Gastroesophageal sphincter (tissue), 4 donors: ENCODE results near the gene CHRM1. TPM values are rescaled to one million over a fixed set of nuclear protein-coding genes. Genes with fewer than 3 reads are reported as not detected.

Experiments used
- ATAC-seq: fragments of 150-250 bp; one replicate; pipeline ENCODE4 v1.9.1; 2016; ENCODE audit warnings: mild to moderate bottlenecking, moderate library complexity
- H3K27ac ChIP-seq, 4 donors: fragments of 200-600 bp; sonication (generic) in 3 of 4; 1 replicate in 3 of 4; 2 replicates in 1 of 4; pipeline ENCODE4 v1.5.1; 2016 to 2019
- H3K27me3 ChIP-seq: fragments of 200-600 bp; sonication (generic); one replicate; pipeline ENCODE4 v1.5.1; 2019
- H3K36me3 ChIP-seq, 2 donors: fragments of 200-600 bp; sonication (generic); one replicate each; pipeline ENCODE4 v1.5.1; 2019; ENCODE audit warnings: control low read depth in 1 of 2
- H3K4me1 ChIP-seq, 3 donors: fragments of 200-600 bp; sonication (generic); 1 replicate in 2 of 3; 2 replicates in 1 of 3; pipeline ENCODE4 v1.5.1; 2016 to 2019; ENCODE audit warnings: control low read depth in 2 of 3
- H3K4me3 ChIP-seq, 2 donors: fragments of 200-600 bp; sonication (generic); one replicate each; pipeline ENCODE4 v1.5.1; 2019; ENCODE audit warnings: mild to moderate bottlenecking in 1 of 2, moderate library complexity in 1 of 2
- H3K9me3 ChIP-seq, 3 donors: fragments of 200-600 bp; sonication (generic); one replicate each; pipeline ENCODE4 v1.5.1; 2017 to 2019; ENCODE audit warnings: control low read depth in 2 of 3
- CTCF ChIP-seq, 4 experiments: fragments of 200-600 bp in 2 of 4; fragments of 450-650 bp in 2 of 4; sonication (generic) in 1 of 4; IDR thresholded peaks; one replicate each; pipeline ENCODE4 v1.5.1; 2017 to 2019; ENCODE audit warnings: antibody characterized with exemption in 4 of 4, mild to moderate bottlenecking in 2 of 4, moderate library complexity in 2 of 4
- EP300 ChIP-seq: sonication (generic); formaldehyde crosslinking; IDR thresholded peaks from one replicate; pipeline ENCODE4 v1.6.1; 2017; ENCODE audit warnings: antibody characterized with exemption, mild to moderate bottlenecking
- POLR2A ChIP-seq, 2 donors: fragments of 450-650 bp; IDR thresholded peaks; one replicate each; pipeline ENCODE4 v1.6.1; 2017; ENCODE audit warnings: antibody characterized with exemption in 2 of 2, mild to moderate bottlenecking in 2 of 2, moderate library complexity in 1 of 2
- POLR2AphosphoS5 ChIP-seq: sonication (generic); formaldehyde crosslinking; IDR thresholded peaks from one replicate; pipeline ENCODE4 v1.6.1; 2017; ENCODE audit warnings: antibody characterized with exemption
- WGBS, 2 donors: methylation state at CpG; one replicate each; pipeline ENCODE4 v1.1.5; 2018; ENCODE audit warnings: low coverage in 1 of 2; 5-methylcytosine and 5-hydroxymethylcytosine counted together
- total RNA-seq, 4 donors: library from RNA; depleted of rRNA; stranded (reverse); fragments of >200 nt; gene quantifications; one replicate each; pipeline ENCODE4 v1.1.0, GENCODE V29; 2016

CHRM1 gene
- total RNA-seq, 4 donors from 2014 or later = 0.16 to 0.89 (median 0.27) TPM; not detected in 1

GRCh38 chr11:62919476-62919875 is 1.7 kb downstream of the CHRM1 start:
- H3K27ac ChIP-seq = no peak overlapping the region
- H3K4me3 ChIP-seq = no peak overlapping the region
- TF ChIP-seq POLR2AphosphoS5 (no peak), POLR2A (IDR thresholded peaks at IDR 0.05) (no peak), EP300 (no peak), CTCF (IDR thresholded peaks at IDR 0.05) (no peak)
- no peaks in the 10 kb centered on the region for H3K9me3 ChIP-seq
- WGBS, 2 donors = 84 to 91% methylated on average over 7 of the region's 10 CpGs
- ATAC-seq = no peak
- H3K36me3 ChIP-seq = no peaks in the 10 kb centered on the region
- H3K4me1 ChIP-seq = peaks cover 0 to 33% (median 6%) of the 10 kb centered on the region in 3 donors
- peaks cover 42% of the 10 kb centered on the region for H3K27me3 ChIP-seq

- H3K27ac ChIP-seq = no peak overlapping the region
- ATAC-seq = no peak
These were observed 2.6 kb downstream of the CHRM1 start for GRCh38 chr11:62918531-62918930.

GRCh38 chr11:62917906-62918502 is 3.2 kb downstream of the CHRM1 start:
- no peak for TF ChIP-seq POLR2AphosphoS5
- TF ChIP-seq CTCF (IDR thresholded peaks at IDR 0.05) = no peak
- no peak for TF ChIP-seq POLR2A (IDR thresholded peaks at IDR 0.05)
- no peak for TF ChIP-seq EP300
- no peak for ATAC-seq
- H3K4me1 ChIP-seq = peaks cover 0 to 20% (median 0%) of the 10 kb centered on the region in 3 donors

More at GRCh38 chr11:62918531-62918930, 2.6 kb downstream of the CHRM1 start:
- 36 to 68% methylated on average over 3 of the region's 5 CpGs for WGBS, 2 donors
- Histone ChIP-seq H3K4me1 (peaks cover 0 to 26% (median 1%) of the 10 kb centered on the region in 3 donors), H3K27me3 (peaks cover 33% of the 10 kb centered on the region), H3K4me3 (no peak overlapping the region), H3K9me3 (no peaks in the 10 kb centered on the region), H3K36me3 (no peaks in the 10 kb centered on the region)
- TF ChIP-seq EP300 (no peak), POLR2AphosphoS5 (no peak), CTCF (IDR thresholded peaks at IDR 0.05) (no peak), POLR2A (IDR thresholded peaks at IDR 0.05) (no peak)

GRCh38 chr11:62914416-62914815 is 6.7 kb downstream of the CHRM1 start:
- Histone ChIP-seq H3K9me3 (no peaks in the 10 kb centered on the region), H3K27ac (no peak overlapping the region), H3K4me3 (no peak overlapping the region), H3K27me3 (no peaks in the 10 kb centered on the region), H3K36me3 (no peaks in the 10 kb centered on the region), H3K4me1 (peaks cover 0 to 4% (median under 1%) of the 10 kb centered on the region in 3 donors)
- TF ChIP-seq EP300 (no peak), CTCF (IDR thresholded peaks at IDR 0.05) (no peak), POLR2A (IDR thresholded peaks at IDR 0.05) (no peak), POLR2AphosphoS5 (no peak)
- 80% methylated on average over 1 of the region's 1 CpG; no CpG with 5 or more reads in 1 of the 2 donors for WGBS, 2 donors
- ATAC-seq = no peak

More at GRCh38 chr11:62917906-62918502, 3.2 kb downstream of the CHRM1 start:
- Histone ChIP-seq H3K27ac (no peak overlapping the region), H3K36me3 (no peaks in the 10 kb centered on the region), H3K9me3 (no peaks in the 10 kb centered on the region), H3K27me3 (peaks cover 27% of the 10 kb centered on the region), H3K4me3 (no peak overlapping the region)
- 88 to 93% methylated on average over 9 to 11 of the region's 11 CpGs for WGBS, 2 donors

GRCh38 chr11:62912268-62912667 is 8.9 kb downstream of the CHRM1 start:
- H3K27ac ChIP-seq = no peak overlapping the region
- WGBS, 2 donors = 100% methylated on average over 1 of the region's 3 CpGs; no CpG with 5 or more reads in 1 of the 2 donors
- TF ChIP-seq CTCF (IDR thresholded peaks at IDR 0.05) = no peak
- TF ChIP-seq EP300 = no peak
- TF ChIP-seq POLR2A (IDR thresholded peaks at IDR 0.05) = no peak
- TF ChIP-seq POLR2AphosphoS5 = no peak
- no peak overlapping the region for H3K4me3 ChIP-seq
- peaks cover 0 to 15% (median 6%) of the 10 kb centered on the region in 3 donors for H3K4me1 ChIP-seq
- no peak for ATAC-seq
- H3K36me3 ChIP-seq = no peaks in the 10 kb centered on the region
- no peaks in the 10 kb centered on the region for H3K27me3 ChIP-seq
- H3K9me3 ChIP-seq = no peaks in the 10 kb centered on the region
